SU-DHL-6 (cell line): Measurements from ENCODE around the gene PPP1R9B.

Source experiments
- H2AFZ ChIP-seq: fragments of 200-600 bp; sonication (generic); 2 replicates; pipeline ENCODE4 v1.6.1; 2014; ENCODE audit warnings: low read depth, mild to moderate bottlenecking, moderate library complexity, mixed read lengths, antibody characterized with exemption, low read length; ENCODE audit not compliant: severe bottlenecking
- H3F3A ChIP-seq: fragments of 200-600 bp; shearing (Covaris generic); 2 replicates; pipeline ENCODE4 v1.6.0; 2016; ENCODE audit warnings: antibody characterized with exemption, mild to moderate bottlenecking; ENCODE audit not compliant: insufficient read depth
- H3K27ac ChIP-seq: fragments of 200-600 bp; sonication (generic); 2 replicates; pipeline ENCODE4 v1.5.1; 2016; ENCODE audit warnings: low read depth, mild to moderate bottlenecking, low read length, moderate library complexity, mixed read lengths
- H3K27me3 ChIP-seq: fragments of 200-600 bp; sonication (generic), shearing (Covaris generic); 2 replicates; pipeline ENCODE4 v1.6.0; 2014; ENCODE audit warnings: mild to moderate bottlenecking, low read length
- H3K36me3 ChIP-seq: fragments of 200-600 bp; sonication (generic); 2 replicates; pipeline ENCODE4 v1.6.1; 2014; ENCODE audit warnings: mild to moderate bottlenecking, low read length, mixed read lengths
- H3K4me2 ChIP-seq: fragments of 300-600, 200-600 bp; shearing (Covaris generic), sonication (generic); 2 replicates; pipeline ENCODE4 v1.6.0; 2014; ENCODE audit warnings: low read length, low read depth, mild to moderate bottlenecking; ENCODE audit not compliant: poor library complexity, severe bottlenecking
- H3K4me3 ChIP-seq: fragments of 200-600 bp; sonication (generic); 2 replicates; pipeline ENCODE4 v1.5.1; 2014; ENCODE audit warnings: antibody characterized with exemption, low read length, mild to moderate bottlenecking, mixed read lengths; ENCODE audit not compliant: insufficient read depth, poor library complexity, severe bottlenecking
- H3K79me2 ChIP-seq: fragments of 200-600 bp; sonication (generic); 2 replicates; pipeline ENCODE4 v1.6.1; 2014; ENCODE audit warnings: mild to moderate bottlenecking, low read length, moderate library complexity; ENCODE audit not compliant: insufficient read depth
- H3K9ac ChIP-seq: fragments of 200-600 bp; sonication (generic); 2 replicates; pipeline ENCODE4 v1.7.0; 2014; ENCODE audit warnings: mild to moderate bottlenecking, low read length
- H3K9me2 ChIP-seq: fragments of 200-600 bp; sonication (generic); replicated peaks from 2 replicates; pipeline ENCODE4 v1.6.1; 2014; ENCODE audit warnings: low read length; ENCODE audit not compliant: insufficient read depth
- H3K9me3 ChIP-seq: fragments of 200-600 bp; sonication (generic); 2 replicates; pipeline ENCODE4 v1.6.1; 2014; ENCODE audit warnings: low read length, mixed read lengths; ENCODE audit not compliant: insufficient read depth
- H4K20me1 ChIP-seq: fragments of 200-600 bp; sonication (generic); 2 replicates; pipeline ENCODE4 v1.6.1; 2014; ENCODE audit warnings: low read depth, mild to moderate bottlenecking, antibody characterized with exemption, low read length, moderate library complexity, mixed read lengths
- CTCF ChIP-seq: fragments of 200-600 bp; sonication (generic); IDR thresholded peaks from one replicate; pipeline ENCODE4 v1.5.1; 2017; ENCODE audit warnings: antibody characterized with exemption, mild to moderate bottlenecking, low read length, moderate library complexity; ENCODE audit not compliant: insufficient read depth, poor library complexity, severe bottlenecking
- EZH2phosphoT487 ChIP-seq: fragments of 200-600 bp; sonication (generic), shearing (Covaris generic); conservative IDR thresholded peaks from 2 replicates; pipeline ENCODE4 v1.6.1; 2018; ENCODE audit warnings: mild to moderate bottlenecking, antibody characterized with exemption, low read length, moderate library complexity, mixed read lengths

PPP1R9B gene

GRCh38 chr17:50094753-50095619 is 55.5 kb downstream of the PPP1R9B start, which contains the start of gene PDK2:
TSS of gene PDK2 (plus strand) at chr17:50095351. CDS start at chr17:50095436, 85 bp downstream.
- Histone ChIP-seq H3K4me2 (peak within 1 kb of the TSS; percentile 15), H3K9ac (no peak within 1 kb of the TSS), H4K20me1 (no peaks in the 10 kb centered on the region), H3K9me2 (no peaks in the 10 kb centered on the region), H3K36me3 (no peaks in the 10 kb centered on the region), H3K27me3 (no peaks in the 10 kb centered on the region), H3K4me3 (no peak within 1 kb of the TSS), H3F3A (no peaks in the 10 kb centered on the region), H3K27ac (no peak within 1 kb of the TSS), H3K9me3 (no peaks in the 10 kb centered on the region), H2AFZ (no peak within 1 kb of the TSS), H3K79me2 (no peaks in the 10 kb centered on the region)
- TF ChIP-seq EZH2phosphoT487: no peak
- no peak for TF ChIP-seq CTCF

GRCh38 chr17:50094243-50094752 is 56.2 kb downstream of the PPP1R9B start:
- Histone ChIP-seq H3K36me3 (no peaks in the 10 kb centered on the region), H3K4me2 (peak overlapping the region; percentile 6), H4K20me1 (no peaks in the 10 kb centered on the region), H3K9me3 (no peaks in the 10 kb centered on the region), H3K4me3 (no peak overlapping the region), H3K79me2 (no peaks in the 10 kb centered on the region), H3K27me3 (no peaks in the 10 kb centered on the region), H3K9me2 (no peaks in the 10 kb centered on the region), H3K27ac (no peak overlapping the region), H2AFZ (no peak overlapping the region), H3K9ac (no peak overlapping the region), H3F3A (no peaks in the 10 kb centered on the region)
- TF ChIP-seq CTCF: peak; percentile 86
- TF ChIP-seq EZH2phosphoT487: no peak

- Histone ChIP-seq H4K20me1 (no peaks in the 10 kb centered on the region), H3K79me2 (no peaks in the 10 kb centered on the region), H3K27ac (no peak overlapping the region), H3K36me3 (no peaks in the 10 kb centered on the region), H3K4me2 (no peak overlapping the region), H2AFZ (no peak overlapping the region), H3K4me3 (no peak overlapping the region), H3K9ac (no peak overlapping the region), H3K27me3 (no peaks in the 10 kb centered on the region), H3F3A (no peaks in the 10 kb centered on the region), H3K9me2 (no peaks in the 10 kb centered on the region), H3K9me3 (no peaks in the 10 kb centered on the region)
- TF ChIP-seq EZH2phosphoT487 (no peak), CTCF (no peak)
Measured at GRCh38 chr17:50093807-50094206, 56.7 kb downstream of the PPP1R9B start.
